GM12878 (cell line): Measurements from ENCODE around the gene PHLDB1. TPM values are rescaled to one million over a fixed set of nuclear protein-coding genes. Genes with fewer than 3 reads are reported as not detected.

ENCODE experiments used
- ATAC-seq: fragments of 200-7000 bp; cut with Tn5 transposase; 3 replicates; pipeline ENCODE4 v1.9.1; 2020; ENCODE audit warnings: mild to moderate bottlenecking, moderate library complexity
- BruUV-seq: library from RNA; stranded (reverse); fragments of 400-500 nt; replicated peaks from 2 replicates; lab custom pipeline; 2021; lab: Mats Ljungman, UMichigan
- CTCF ChIA-PET: fragments of 300-600 bp; sonication (Branson Sonifier 250); formaldehyde crosslinking; extraction: SDS; loops from one replicate; lab custom pipeline; 2021; ENCODE audit warnings: inconsistent platforms; lab: Yijun Ruan, JAX
- POLR2A ChIA-PET: fragments of 350-600 bp; formaldehyde crosslinking; extraction: SDS; loops from one replicate; lab custom pipeline; 2021; ENCODE audit warnings: inconsistent platforms; lab: Charles Lee
- RAD21 ChIA-PET: fragments of 300-600 bp; sonication (Branson Sonifier 250); formaldehyde crosslinking; loops from one replicate; lab custom pipeline; 2023; ENCODE audit warnings: antibody characterized with exemption; ENCODE audit not compliant: unreplicated experiment; lab: Charles Lee
- SMC1A ChIA-PET: fragments of 300-600 bp; sonication (Branson Sonifier 250); formaldehyde crosslinking; loops from one replicate; lab custom pipeline; 2023; ENCODE audit not compliant: unreplicated experiment, uncharacterized antibody; lab: Charles Lee
- DNase-seq: peaks from one replicate; pipeline ENCODE4 v3.0.0-alpha.2; 2011; ENCODE audit warnings: low read depth, low spot score
- FAIRE-seq: peaks from 3 replicates; lab custom pipeline; 2011; peaks lifted over from hg19 to GRCh38; lab: Jason Lieb, UNC
- H2AFZ ChIP-seq: 2 replicates; pipeline ENCODE4 v1.6.0; 2011; ENCODE audit warnings: low read depth, low read length, control low read depth; ENCODE audit not compliant: control insufficient read depth
- H3K27ac ChIP-seq: 2 replicates; pipeline ENCODE4 v1.5.1; 2011; ENCODE audit warnings: control low read depth; ENCODE audit not compliant: control insufficient read depth, insufficient read depth
- H3K27me3 ChIP-seq, 2 experiments: replicated peaks in 1 of 2; 2 replicates each; pipeline versions ENCODE4 v1.6.0 to v1.6.1; 2011; ENCODE audit warnings: low read length in 1 of 2; ENCODE audit not compliant: control insufficient read depth in 2 of 2, insufficient read depth in 2 of 2
- H3K36me3 ChIP-seq, 2 experiments: 2 replicates each; pipeline ENCODE4 v1.5.1; 2011; ENCODE audit warnings: low read length in 1 of 2; ENCODE audit not compliant: control insufficient read depth in 2 of 2, insufficient read depth in 2 of 2
- H3K4me1 ChIP-seq: 2 replicates; pipeline ENCODE4 v1.6.1; 2011; ENCODE audit warnings: mild to moderate bottlenecking, low read length, moderate library complexity, mixed read lengths; ENCODE audit not compliant: control insufficient read depth, insufficient read depth
- H3K4me2 ChIP-seq: 2 replicates; pipeline ENCODE4 v1.6.0; 2011; ENCODE audit warnings: control low read depth; ENCODE audit not compliant: control insufficient read depth, insufficient read depth
- H3K4me3 ChIP-seq: fragments of 200-600 bp; sonication (generic); 2 replicates; pipeline ENCODE4 v1.5.1; 2016
- H3K79me2 ChIP-seq: 2 replicates; pipeline ENCODE4 v1.6.0; 2011; ENCODE audit warnings: low read length; ENCODE audit not compliant: control insufficient read depth, insufficient read depth
- H3K9ac ChIP-seq: 2 replicates; pipeline ENCODE4 v1.8.0; 2011; ENCODE audit warnings: low read length, control low read depth, mixed read lengths; ENCODE audit not compliant: control insufficient read depth, insufficient read depth
- H3K9me3 ChIP-seq: replicated peaks from 3 replicates; pipeline ENCODE4 v1.5.1; 2011; ENCODE audit warnings: mild to moderate bottlenecking, low read length; ENCODE audit not compliant: control insufficient read depth, insufficient read depth
- H4K20me1 ChIP-seq: 2 replicates; pipeline ENCODE4 v1.6.0; 2011; ENCODE audit not compliant: control insufficient read depth, insufficient read depth
- BHLHE40 ChIP-seq, 2 experiments: fragments of 450-650 bp in 1 of 2; IDR thresholded peaks; 2 replicates each; pipeline ENCODE4 v1.6.1; 2011 to 2017; ENCODE audit warnings: low read depth in 2 of 2, borderline replicate concordance in 1 of 2, improper control_type of control experiment in 1 of 2, low read length in 1 of 2, mild to moderate bottlenecking in 1 of 2
- CEBPZ ChIP-seq: fragments of 150-350 bp; IDR thresholded peaks from 2 replicates; pipeline ENCODE4 v1.6.1; 2016; ENCODE audit warnings: low read depth, low read length
- HDGF ChIP-seq: fragments of 450-650 bp; IDR thresholded peaks from 2 replicates; pipeline ENCODE4 v1.6.1; 2016; ENCODE audit warnings: antibody characterized with exemption
- IRF4 ChIP-seq: IDR thresholded peaks from 2 replicates; pipeline ENCODE4 v1.6.1; 2011; ENCODE audit warnings: low read depth, low read length
- MTA2 ChIP-seq: fragments of 450-650 bp; IDR thresholded peaks from 2 replicates; pipeline ENCODE4 v1.6.1; 2016; ENCODE audit warnings: low read depth, mild to moderate bottlenecking, moderate library complexity
- SP1 ChIP-seq: IDR thresholded peaks from one replicate; pipeline ENCODE4 v1.6.1; 2011; ENCODE audit warnings: low read depth, low read length
- TCF7 ChIP-seq: IDR thresholded peaks from 2 replicates; pipeline ENCODE4 v1.6.1; 2014; ENCODE audit warnings: antibody characterized with exemption, borderline replicate concordance
- ZBED1 ChIP-seq: IDR thresholded peaks from 2 replicates; pipeline ENCODE4 v1.6.1; 2016; ENCODE audit warnings: borderline replicate concordance
- ZNF687 ChIP-seq: fragments of 450-650 bp; IDR thresholded peaks from 2 replicates; pipeline ENCODE4 v1.6.1; 2017; ENCODE audit warnings: mild to moderate bottlenecking, moderate library complexity
- WGBS: methylation state at CpG from one replicate; pipeline ENCODE4 v1.1.6; 2016; ENCODE audit warnings: low lambda C conversion rate; ENCODE audit not compliant: insufficient replicate concordance, insufficient coverage; ENCODE audit errors: missing lambda C conversion rate; 5-methylcytosine and 5-hydroxymethylcytosine counted together
- in situ Hi-C: fragments of 300-500 bp; cut with MboI; formaldehyde crosslinking; loops from 9 replicates; pipeline ENCODE4 v1.14.3; 2018; ENCODE audit warnings: mixed read lengths
- intact Hi-C: fragments of 100-400 bp; cut with micrococcal nuclease; formaldehyde crosslinking; loops from one replicate; pipeline ENCODE4 v1.14.2; 2022; ENCODE audit not compliant: unreplicated experiment
- polyA plus RNA-seq, 11 experiments: library from polyadenylated mRNA; depleted of rRNA in 4 of 11; unstranded in 6 of 11; stranded (reverse) in 5 of 11; fragments of >200 nt; fragmentation: Nextera tagmentation in 4 of 11; fragmentation: Illumina TruSeq in 1 of 11; extraction: Ambion mirVana in 4 of 11; extraction: Trizol in 1 of 11; gene quantifications; 1 replicate in 1 of 11; 2 replicates in 10 of 11; pipeline versions ENCODE4 v1.2.1 to v1.2.3, GENCODE V29; 2011 to 2016; ENCODE audit warnings: inconsistent platforms in 2 of 11, missing spikeins in 2 of 11, low read depth in 1 of 11
- total RNA-seq, 4 experiments: library from RNA; depleted of rRNA in 3 of 4; stranded (reverse); fragments of >200 nt in 3 of 4; fragmentation: Illumina TruSeq in 1 of 4; extraction: Trizol in 1 of 4; gene quantifications; 2 replicates each; pipeline versions ENCODE4 v1.2.1 to v1.2.3, GENCODE V29; 2013 to 2021

The PHLDB1 gene
- total and polyA plus RNA-seq, 10 of the 15 experiments (the other 5 are each of a cell fraction or from before 2014, with no cell fraction given) = 0.03 to 0.26 (median 0.18) TPM; not detected in 4

GRCh38 chr11:118622376-118623268, 15.2 kb downstream of the PHLDB1 start (continued):
- TF ChIP-seq ZNF687 = no peak
- TF ChIP-seq IRF4 = no peak
- no peak for TF ChIP-seq BHLHE40 (IDR thresholded peaks at IDR 0.05; ENCODE audit: borderline replicate concordance in 1 of 2, low read depth in 2 of 2, low read length in 1 of 2)
- no peak for TF ChIP-seq MTA2

- H3K27me3 ChIP-seq = peaks cover 5 to 6% of the 10 kb centered on the region in 2 experiments
- RAD21 ChIA-PET = interaction anchor here (0.7 kb wide), 1 partner anchor 28 kb away, joined by 3 read pairs; no protein-coding TSS in a partner anchor
- SMC1A ChIA-PET = no interaction called here
- no peaks in the 10 kb centered on the region for H4K20me1 ChIP-seq
- POLR2A ChIA-PET = no interaction called here
- H3K79me2 ChIP-seq = no peaks in the 10 kb centered on the region
- H3K9me3 ChIP-seq = no peaks in the 10 kb centered on the region
- ATAC-seq (no peak), DNase-seq (no peak), FAIRE-seq (no peak)
- no peak for TF ChIP-seq ZBED1
- no peak for TF ChIP-seq HDGF
- TF ChIP-seq CEBPZ = no peak
- no peak for TF ChIP-seq TCF7
- no peak for TF ChIP-seq SP1
- H3K9ac ChIP-seq = no peak overlapping the region
- 32% methylated on average over 4 of the region's 4 CpGs for WGBS
- CTCF ChIA-PET = no interaction called here
- H3K4me3 ChIP-seq = no peak overlapping the region
- intact Hi-C loops = no loop called here
- BruUV-seq = no TSS peak
- no peak overlapping the region for H3K27ac ChIP-seq
- H3K36me3 ChIP-seq = no peaks in the 10 kb centered on the region
- H3K4me2 ChIP-seq = no peak overlapping the region
- H2AFZ ChIP-seq = no peak overlapping the region
- no peaks in the 10 kb centered on the region for H3K4me1 ChIP-seq
- in situ Hi-C loops = no loop called here
Observed at GRCh38 chr11:118623269-118623655, 15.8 kb downstream of the PHLDB1 start.
